NCI-H345 treated with DMSO at 0.1 percent for 48 hours (cell line): ENCODE data around the gene NLRP12.
"Not testable (repeated sequence)": the region's sequence is repeated elsewhere in the genome, so short reads cannot be mapped to it uniquely, and the experiment has no call there.

Experiments
- DNase-seq: peaks from one replicate; lab custom pipeline; 2025; ENCODE audit not compliant: unreplicated experiment; lab: John Stamatoyannopoulos, UW

NLRP12 gene

GRCh38 chr19:53824134-53824611, at the start of gene NLRP12:
Gene NLRP12 (minus strand): TSS chr19:53824314. CDS start chr19:53824174, 140 bp downstream.
- no peak for DNase-seq

DNA sequence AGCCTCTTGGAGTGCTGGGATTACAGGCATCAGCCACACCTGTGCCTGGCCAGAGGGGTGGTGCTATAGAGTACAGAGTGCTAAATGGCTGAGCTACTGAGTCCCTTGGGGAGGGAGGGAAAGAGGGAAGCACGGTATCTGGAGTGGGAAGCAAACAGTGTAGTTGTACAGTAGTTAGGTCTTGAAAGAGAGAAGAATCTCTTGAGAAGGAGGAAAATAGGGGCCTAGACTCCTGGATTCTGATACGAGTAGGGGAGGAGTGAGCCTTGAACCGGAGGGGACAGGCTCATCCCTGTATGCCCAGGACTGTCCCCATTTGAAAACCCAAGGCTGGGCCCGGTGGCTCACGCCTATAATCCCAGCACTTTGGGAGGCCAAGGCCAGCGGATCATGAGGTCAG, 48.6 kb upstream of the NLRP12 start:
- DNase-seq: no peak

DNA sequence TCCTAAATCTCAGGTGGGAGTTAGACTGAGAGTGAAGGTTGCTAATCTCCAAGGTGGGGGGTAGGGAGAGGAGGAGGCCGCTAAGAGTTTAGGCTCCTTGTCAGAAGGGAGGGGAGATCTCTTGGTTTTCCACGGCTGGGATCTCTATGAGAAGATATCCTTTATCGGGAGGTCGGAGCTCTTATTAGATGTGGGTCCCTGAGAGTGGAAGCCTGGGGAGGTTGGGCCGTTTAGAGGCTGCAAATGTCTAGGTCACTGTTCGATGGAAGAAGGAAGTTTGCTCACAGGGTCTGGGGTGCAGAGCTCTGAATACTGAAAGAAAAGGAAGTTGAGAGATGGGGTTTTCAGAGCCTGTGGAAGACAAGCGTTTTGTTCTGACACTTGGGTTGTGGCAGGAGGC, 47.3 kb upstream of the NLRP12 start:
- no peak for DNase-seq

DNA sequence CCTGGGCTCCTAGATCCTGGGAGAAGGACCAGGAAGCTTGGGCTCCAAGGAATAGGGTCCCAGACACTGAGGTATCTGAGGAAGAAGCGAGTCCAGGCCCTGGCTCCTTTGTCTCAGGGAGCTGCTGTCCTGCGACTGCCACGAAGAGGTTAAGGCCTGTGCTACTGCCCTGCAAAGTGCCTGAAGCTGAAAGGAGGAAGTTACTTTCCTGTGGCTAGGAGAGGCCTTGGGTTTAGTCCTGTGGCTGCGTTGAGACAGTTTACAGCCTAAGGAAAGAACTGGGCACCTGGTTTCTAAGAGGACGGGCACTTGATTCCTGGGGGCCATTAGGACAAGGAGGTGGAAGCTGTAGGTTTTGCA, 46.4 kb upstream of the NLRP12 start:
- DNase-seq: no peak

DNA sequence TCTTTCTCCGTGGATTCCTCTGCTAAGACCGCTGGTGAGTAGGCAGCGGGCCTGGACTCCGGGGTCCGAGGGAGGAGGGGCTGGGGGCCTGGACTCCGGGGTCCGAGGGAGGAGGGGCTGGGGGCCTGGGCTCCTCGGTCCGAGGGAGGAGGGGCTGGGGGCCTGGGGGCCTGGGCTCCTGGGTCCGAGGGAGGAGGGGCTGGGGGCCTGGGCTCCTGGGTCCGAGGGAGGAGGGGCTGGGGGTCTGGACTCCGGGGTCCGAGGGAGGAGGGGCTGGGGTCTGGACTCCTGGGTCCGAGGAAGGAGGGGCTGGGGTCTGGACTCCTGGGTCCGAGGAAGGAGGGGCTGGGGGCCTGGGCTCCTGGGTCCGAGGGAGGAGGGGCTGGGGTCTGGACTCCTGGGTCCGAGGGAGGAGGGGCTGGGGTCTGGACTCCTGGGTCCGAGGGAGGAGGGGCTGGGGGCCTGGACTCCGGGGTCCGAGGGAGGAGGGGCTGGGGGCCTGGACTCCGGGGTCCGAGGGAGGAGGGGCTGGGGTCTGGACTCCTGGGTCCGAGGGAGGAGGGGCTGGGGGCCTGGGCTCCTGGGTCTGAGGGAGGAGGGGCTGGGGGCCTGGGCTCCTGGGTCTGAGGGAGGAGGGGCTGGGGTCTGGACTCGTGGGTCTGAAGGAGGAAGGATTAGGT, 45.8 kb upstream of the NLRP12 start:
- DNase-seq: not testable (repeated sequence)

DNA sequence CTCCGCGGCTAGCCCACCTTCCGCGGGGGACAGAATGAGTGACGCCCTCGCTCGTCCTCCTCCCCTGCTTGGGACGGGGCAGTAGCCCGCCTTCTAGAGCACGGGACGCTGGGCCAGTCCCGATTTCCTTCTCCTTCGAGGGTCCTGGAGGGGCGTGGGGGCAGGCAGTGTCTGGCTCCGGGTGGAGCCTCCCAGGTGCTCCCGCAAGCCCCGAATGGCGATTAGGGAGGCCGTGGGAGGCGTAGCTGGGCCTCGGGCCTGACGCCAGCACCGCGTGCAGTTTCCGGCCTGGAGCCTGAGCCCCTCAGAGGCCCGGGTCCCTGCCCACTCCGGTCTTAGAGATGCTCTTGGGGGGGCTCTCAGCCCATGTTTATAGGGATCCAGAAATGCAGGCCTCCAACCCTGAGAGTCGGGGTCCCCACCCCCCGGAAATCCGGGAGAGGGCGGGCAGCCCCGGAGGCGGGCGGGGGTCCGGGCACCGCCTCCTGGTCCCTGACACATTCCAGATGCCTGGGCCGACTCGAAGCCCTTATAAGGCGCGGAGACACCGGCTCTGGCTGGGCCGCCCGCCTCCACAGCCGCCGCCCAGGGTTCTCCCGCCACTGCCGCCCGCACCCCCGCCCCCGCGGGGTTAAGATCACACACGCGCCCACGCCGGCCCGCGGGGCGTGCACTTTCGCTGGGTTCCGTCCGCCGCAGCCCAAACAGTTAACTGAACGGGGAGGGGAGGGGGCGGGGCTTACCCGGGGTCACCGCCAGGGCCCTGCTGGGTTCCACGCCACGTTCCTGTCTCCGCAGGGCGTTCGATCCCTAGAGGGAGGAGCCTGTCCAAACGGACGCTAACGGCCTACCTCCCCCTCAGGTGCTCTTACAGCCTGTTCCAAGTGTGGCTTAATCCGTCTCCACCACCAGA, 45.0 kb upstream of the NLRP12 start:
- no peak for DNase-seq

- DNase-seq: no peak
Observed at GRCh38 chr19:53868091-53868891, 44.2 kb upstream of the NLRP12 start.

DNA sequence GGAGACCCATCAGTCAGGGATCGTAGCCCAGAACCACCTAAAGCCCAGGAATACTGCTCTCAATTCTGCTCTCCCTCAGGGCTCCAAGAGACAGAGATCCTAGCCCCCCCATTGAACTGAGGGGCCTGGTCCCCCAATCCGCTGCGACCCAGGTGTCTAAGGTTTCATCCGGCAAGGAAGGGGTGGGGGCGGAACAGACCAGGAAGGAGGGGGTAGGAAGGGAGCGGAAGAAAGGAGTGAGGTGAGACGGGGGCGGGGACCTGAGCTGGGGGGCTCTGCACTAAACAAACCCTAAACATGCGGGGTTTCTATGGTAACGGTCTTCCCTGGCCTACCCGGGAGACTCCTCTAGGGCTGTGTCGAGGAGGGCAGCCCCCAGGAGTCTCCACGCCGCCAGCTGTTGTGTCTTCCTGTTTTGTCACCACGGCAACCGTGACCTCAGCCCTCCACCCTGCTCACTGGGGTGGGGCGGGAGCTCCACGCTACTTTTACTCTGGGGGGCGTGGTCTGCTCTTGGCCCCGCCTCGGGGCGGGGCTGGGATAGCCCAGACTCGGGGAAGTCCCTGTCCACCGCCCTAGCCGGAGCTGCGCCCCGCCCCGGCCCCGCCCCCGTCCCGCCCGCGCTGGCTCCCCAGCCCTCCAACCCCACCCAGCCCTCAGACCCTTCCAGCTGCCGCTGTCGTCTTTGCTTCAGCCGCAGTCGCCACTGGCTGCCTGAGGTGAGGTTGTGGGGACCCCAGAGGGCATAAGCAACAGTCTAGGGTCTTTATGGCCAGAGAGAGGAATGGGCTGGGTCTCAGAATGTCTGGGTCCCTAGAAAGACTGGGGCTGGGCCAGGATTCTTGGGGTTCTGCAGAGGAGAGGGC, 43.3 kb upstream of the NLRP12 start, which contains the start of gene MYADM:
Gene MYADM (plus strand): TSS at position 659 of the 866 bp plus-strand sequence. CDS start 5,647 bp downstream, outside the sequence.
- DNase-seq: no peak

GRCh38 chr19:53866865-53867224, 42.7 kb upstream of the NLRP12 start:
- DNase-seq: no peak

- DNase-seq: no peak
Observed at GRCh38 chr19:53865918-53866864, 42.1 kb upstream of the NLRP12 start.

DNA sequence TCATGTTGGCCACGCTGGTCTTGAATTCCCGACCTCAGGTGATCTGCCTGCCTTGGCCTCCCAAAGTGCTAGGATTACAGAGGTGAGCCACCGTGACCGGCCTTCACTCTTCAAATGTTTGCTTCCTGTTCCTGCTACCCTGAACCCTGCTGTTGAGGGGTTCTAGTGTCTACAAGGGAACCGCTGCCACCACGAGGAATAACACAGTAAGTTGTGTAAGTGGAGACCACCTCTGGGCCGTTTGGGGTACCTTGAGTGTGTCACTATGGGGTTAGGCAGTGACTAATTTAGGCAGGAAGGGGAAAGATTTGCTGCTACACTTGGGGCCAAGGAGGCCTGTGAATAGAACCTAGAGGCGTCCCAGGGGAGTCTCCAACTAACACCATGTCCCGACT, 41.4 kb upstream of the NLRP12 start:
- no peak for DNase-seq

- no peak for DNase-seq
Observed at GRCh38 chr19:53864308-53864836, 40.3 kb upstream of the NLRP12 start.

GRCh38 chr19:53853707-53854106, 29.6 kb upstream of the NLRP12 start:
- DNase-seq: no peak

DNA sequence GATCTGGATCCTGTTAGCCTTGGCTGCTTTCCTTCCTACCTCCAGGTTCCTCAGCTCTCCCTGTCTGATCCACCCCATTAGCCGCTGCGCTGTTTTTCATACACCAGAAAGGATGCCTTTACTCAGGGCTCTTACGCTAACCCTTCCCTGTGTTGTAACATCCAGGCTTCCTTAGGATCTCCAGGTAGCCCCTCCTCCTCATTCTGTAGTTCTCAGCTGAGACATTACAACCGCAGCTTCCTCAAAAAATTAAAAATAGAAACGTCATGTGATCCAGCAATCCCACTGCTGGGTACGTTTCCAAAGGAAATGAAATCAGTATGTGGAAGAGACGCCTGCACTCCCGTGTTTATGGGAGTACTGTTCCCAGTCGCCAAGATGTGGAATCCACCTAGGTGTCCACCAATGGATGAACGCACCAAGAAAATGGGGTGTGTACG, 25.1 kb upstream of the NLRP12 start:
- DNase-seq: no peak

DNA sequence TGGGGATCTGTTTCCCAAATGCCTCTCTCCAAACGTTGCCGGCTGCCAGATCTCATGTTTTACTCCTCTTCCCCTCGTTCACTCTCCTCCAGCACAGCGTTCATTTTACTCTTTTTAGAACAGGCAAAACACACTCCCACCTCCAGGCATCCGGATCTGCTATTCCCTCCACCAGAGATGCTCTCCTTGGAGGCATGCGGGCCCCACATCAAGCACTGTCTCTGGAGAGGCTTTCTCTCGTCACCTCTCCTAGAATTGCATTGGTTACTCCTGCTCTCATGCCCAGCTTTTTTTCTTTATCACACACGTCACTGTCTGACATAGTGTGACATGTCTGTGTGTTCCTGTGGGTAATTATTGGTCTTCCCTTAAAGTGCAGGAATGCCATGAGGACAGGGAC, 23.4 kb upstream of the NLRP12 start:
- DNase-seq: no peak

DNA sequence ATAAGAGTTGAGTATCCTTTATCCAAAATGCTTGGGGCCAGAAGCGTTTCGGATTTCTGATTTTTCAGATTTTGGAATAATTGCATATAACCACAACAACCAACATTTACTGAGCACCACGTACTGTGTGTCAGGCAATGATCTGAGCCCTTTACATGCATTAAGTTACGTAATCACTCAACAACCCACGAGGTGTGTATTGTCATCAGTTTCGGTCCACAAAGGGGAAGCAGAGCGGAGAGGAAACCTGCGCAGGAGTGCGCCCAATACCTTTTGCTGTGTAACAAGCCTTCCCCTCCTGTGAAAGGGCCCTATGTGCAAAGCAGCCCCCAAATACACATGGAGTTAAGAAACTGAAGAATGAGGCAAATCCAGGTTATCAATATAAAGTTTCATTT, 20.7 kb upstream of the NLRP12 start:
- no peak for DNase-seq

GRCh38 chr19:53840914-53841313, 16.8 kb upstream of the NLRP12 start:
- DNase-seq: not testable (repeated sequence)

GRCh38 chr19:53840241-53840640, 16.1 kb upstream of the NLRP12 start:
- DNase-seq: not testable (repeated sequence)

DNA sequence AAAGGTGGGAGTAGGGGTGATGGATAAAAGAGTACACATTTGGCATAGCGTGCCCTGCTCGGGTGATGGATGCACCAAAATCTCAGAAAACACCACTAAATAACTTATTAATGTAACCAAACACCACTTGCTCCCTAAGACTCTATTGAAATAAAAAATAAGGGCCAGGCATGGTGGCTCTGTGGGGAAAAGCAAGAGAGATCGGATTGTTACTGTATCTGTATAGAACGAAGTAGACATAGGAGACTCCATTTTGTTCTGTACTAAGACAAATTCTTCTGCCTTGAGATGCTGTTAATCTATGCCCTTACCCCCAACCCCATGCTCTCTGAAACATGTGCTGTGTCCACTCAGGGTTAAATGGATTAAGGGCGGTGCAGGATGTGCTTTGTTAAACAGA, 14.3 kb upstream of the NLRP12 start:
- DNase-seq: not testable (repeated sequence)
